NB4 (cell line): ENCODE data around the gene CRYGD.
"Not testable (repeated sequence)": the region's sequence is repeated elsewhere in the genome, so short reads cannot be mapped to it uniquely, and the experiment has no call there.

ENCODE experiments used
- DNase-seq: peaks from one replicate; pipeline ENCODE4 v3.0.0; 2010; ENCODE audit warnings: low read depth
- H3K4me3 ChIP-seq: one replicate; pipeline ENCODE4 v1.5.1; 2011; ENCODE audit warnings: mild to moderate bottlenecking, low read depth, low read length, moderate library complexity
- MAX ChIP-seq: IDR thresholded peaks from 2 replicates; pipeline ENCODE4 v1.6.1; 2011; ENCODE audit warnings: low read depth, low read length
- MYC ChIP-seq: IDR thresholded peaks from 2 replicates; pipeline ENCODE4 v1.6.1; 2011; ENCODE audit warnings: low read depth, low read length
- POLR2A ChIP-seq: IDR thresholded peaks from 2 replicates; pipeline ENCODE4 v1.6.1; 2011; ENCODE audit warnings: mild to moderate bottlenecking; ENCODE audit not compliant: insufficient read length; ENCODE audit errors: extremely low read depth
- TF ChIP-seq, protein P1 (sequence below): IDR thresholded peaks from one replicate; pipeline ENCODE4 v1.5.1; 2012; ENCODE audit warnings: low read depth, low read length

CRYGD gene

GRCh38 chr2:208101716-208102631 is 22.4 kb downstream of the CRYGD start:
- peak; percentile 52 for DNase-seq
- no peak for TF ChIP-seq POLR2A
- TF ChIP-seq, protein P1, sequence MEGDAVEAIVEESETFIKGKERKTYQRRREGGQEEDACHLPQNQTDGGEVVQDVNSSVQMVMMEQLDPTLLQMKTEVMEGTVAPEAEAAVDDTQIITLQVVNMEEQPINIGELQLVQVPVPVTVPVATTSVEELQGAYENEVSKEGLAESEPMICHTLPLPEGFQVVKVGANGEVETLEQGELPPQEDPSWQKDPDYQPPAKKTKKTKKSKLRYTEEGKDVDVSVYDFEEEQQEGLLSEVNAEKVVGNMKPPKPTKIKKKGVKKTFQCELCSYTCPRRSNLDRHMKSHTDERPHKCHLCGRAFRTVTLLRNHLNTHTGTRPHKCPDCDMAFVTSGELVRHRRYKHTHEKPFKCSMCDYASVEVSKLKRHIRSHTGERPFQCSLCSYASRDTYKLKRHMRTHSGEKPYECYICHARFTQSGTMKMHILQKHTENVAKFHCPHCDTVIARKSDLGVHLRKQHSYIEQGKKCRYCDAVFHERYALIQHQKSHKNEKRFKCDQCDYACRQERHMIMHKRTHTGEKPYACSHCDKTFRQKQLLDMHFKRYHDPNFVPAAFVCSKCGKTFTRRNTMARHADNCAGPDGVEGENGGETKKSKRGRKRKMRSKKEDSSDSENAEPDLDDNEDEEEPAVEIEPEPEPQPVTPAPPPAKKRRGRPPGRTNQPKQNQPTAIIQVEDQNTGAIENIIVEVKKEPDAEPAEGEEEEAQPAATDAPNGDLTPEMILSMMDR: peak; percentile 18
- TF ChIP-seq MAX: no peak
- no peak for TF ChIP-seq MYC
- H3K4me3 ChIP-seq: no peak overlapping the region

- peak; percentile 76 for DNase-seq
- peak overlapping the region; percentile 21 for H3K4me3 ChIP-seq
- no peak for TF ChIP-seq MYC
- TF ChIP-seq, protein P1: no peak
- TF ChIP-seq POLR2A: no peak
- TF ChIP-seq MAX: no peak
Measured at GRCh38 chr2:208099682-208100470, 24.4 kb downstream of the CRYGD start.

DNA sequence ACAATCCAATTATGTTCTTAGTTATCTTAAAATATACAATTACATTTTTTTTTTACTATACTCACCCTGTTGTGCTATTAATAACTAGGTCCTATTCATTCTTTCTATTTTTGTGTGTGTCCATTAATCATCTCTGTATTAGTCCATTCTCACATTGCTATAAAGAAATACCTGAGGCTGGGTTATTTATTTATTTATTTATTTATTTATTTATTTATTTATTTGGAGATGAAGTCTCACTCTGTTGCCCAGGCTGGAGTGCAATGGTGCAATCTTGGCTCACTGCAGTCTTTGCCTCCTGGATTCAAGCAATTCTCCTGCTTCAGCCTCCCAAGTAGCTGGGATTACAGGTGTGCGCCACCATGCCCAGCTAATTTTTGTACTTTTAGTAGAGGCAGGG is 25.6 kb downstream of the CRYGD start:
- not testable (repeated sequence) for DNase-seq, H3K4me3 ChIP-seq

GRCh38 chr2:208098267-208098666 is 26.1 kb downstream of the CRYGD start:
- DNase-seq: no peak
- TF ChIP-seq, protein P1: no peak
- TF ChIP-seq POLR2A: no peak
- TF ChIP-seq MAX: no peak
- no peak for TF ChIP-seq MYC
- no peak overlapping the region for H3K4me3 ChIP-seq

- H3K4me3 ChIP-seq: no peak overlapping the region
- DNase-seq: no peak
- TF ChIP-seq, protein P1: no peak
- TF ChIP-seq POLR2A: no peak
- no peak for TF ChIP-seq MAX
- TF ChIP-seq MYC: no peak
Measured at GRCh38 chr2:208097801-208098200, 26.5 kb downstream of the CRYGD start.

DNA sequence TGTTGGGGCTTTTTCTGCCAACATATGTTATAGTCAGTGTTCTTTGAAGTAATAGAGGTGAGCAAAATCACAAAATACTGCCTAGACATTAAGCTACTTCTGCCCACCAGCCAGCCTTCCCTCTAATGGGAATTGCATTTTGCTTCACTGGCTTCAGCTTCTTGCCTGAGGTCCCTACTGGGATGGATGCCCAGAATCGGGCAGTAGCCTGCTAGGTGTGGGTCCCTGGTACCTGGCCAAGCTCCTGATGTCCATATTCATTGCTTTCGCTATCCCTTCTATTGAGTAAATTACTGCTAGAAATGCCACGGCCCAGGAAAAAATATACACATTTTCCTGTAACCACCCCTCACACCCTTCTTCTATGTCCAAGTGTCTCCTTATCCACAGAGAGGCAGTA is 27.0 kb downstream of the CRYGD start:
- no peak for DNase-seq
- TF ChIP-seq MYC (no peak), MAX (no peak), POLR2A (no peak)
- TF ChIP-seq, protein P1: no peak
- no peak overlapping the region for H3K4me3 ChIP-seq
